ENCODE measurements around the gene SLC25A17.

Gene SLC25A17

GRCh38 chr22:40799008-40799407, 20.1 kb downstream of the SLC25A17 start:
- Histone ChIP-seq H3K9me3 (ENCODE audit: severe bottlenecking) (no peaks in the 10 kb centered on the region), H3K27me3 (ENCODE audit: insufficient read depth, poor library complexity, severe bottlenecking) (no peaks in the 10 kb centered on the region), H3K36me3 (ENCODE audit: low read depth) (peaks cover 12% of the 10 kb centered on the region), H3K27ac (ENCODE audit: poor library complexity, severe bottlenecking) (no peak overlapping the region), H3K4me1 (ENCODE audit: insufficient read depth, poor library complexity, severe bottlenecking) (peaks cover 2% of the 10 kb centered on the region), H3K4me3 (ENCODE audit: severe bottlenecking) (no peak overlapping the region)
- no peak for DNase-seq (ENCODE audit: low spot score)
- no peak for ATAC-seq (ENCODE audit: low read depth)
- no peak for TF ChIP-seq CTCF (IDR thresholded peaks at IDR 0.05; ENCODE audit: poor library complexity, severe bottlenecking)

GRCh38 chr22:40797427-40797826, 21.7 kb downstream of the SLC25A17 start:
- Histone ChIP-seq H3K36me3 (ENCODE audit: low read depth) (peaks cover 25% of the 10 kb centered on the region), H3K4me3 (ENCODE audit: severe bottlenecking) (no peak overlapping the region), H3K27me3 (ENCODE audit: insufficient read depth, poor library complexity, severe bottlenecking) (no peaks in the 10 kb centered on the region), H3K27ac (ENCODE audit: poor library complexity, severe bottlenecking) (no peak overlapping the region), H3K9me3 (ENCODE audit: severe bottlenecking) (no peaks in the 10 kb centered on the region), H3K4me1 (ENCODE audit: insufficient read depth, poor library complexity, severe bottlenecking) (peaks cover 2% of the 10 kb centered on the region)
- TF ChIP-seq CTCF (IDR thresholded peaks at IDR 0.05; ENCODE audit: poor library complexity, severe bottlenecking): no peak
- ATAC-seq (ENCODE audit: low read depth): no peak
- DNase-seq (ENCODE audit: low spot score): no peak

- Histone ChIP-seq H3K27me3 (ENCODE audit: insufficient read depth, poor library complexity, severe bottlenecking) (no peaks in the 10 kb centered on the region), H3K4me3 (ENCODE audit: severe bottlenecking) (no peak overlapping the region), H3K9me3 (ENCODE audit: severe bottlenecking) (no peaks in the 10 kb centered on the region), H3K27ac (ENCODE audit: poor library complexity, severe bottlenecking) (no peak overlapping the region), H3K4me1 (ENCODE audit: insufficient read depth, poor library complexity, severe bottlenecking) (no peaks in the 10 kb centered on the region), H3K36me3 (ENCODE audit: low read depth) (peaks cover 48% of the 10 kb centered on the region)
- ATAC-seq (ENCODE audit: low read depth) (no peak), DNase-seq (ENCODE audit: low spot score) (no peak)
- TF ChIP-seq CTCF (IDR thresholded peaks at IDR 0.05; ENCODE audit: poor library complexity, severe bottlenecking): no peak
Measured at GRCh38 chr22:40792451-40792850, 26.7 kb downstream of the SLC25A17 start.

GRCh38 chr22:40791241-40791640, 27.9 kb downstream of the SLC25A17 start:
- Histone ChIP-seq H3K4me3 (ENCODE audit: severe bottlenecking) (no peak overlapping the region), H3K4me1 (ENCODE audit: insufficient read depth, poor library complexity, severe bottlenecking) (no peaks in the 10 kb centered on the region), H3K9me3 (ENCODE audit: severe bottlenecking) (no peaks in the 10 kb centered on the region), H3K36me3 (ENCODE audit: low read depth) (peaks cover 48% of the 10 kb centered on the region), H3K27ac (ENCODE audit: poor library complexity, severe bottlenecking) (no peak overlapping the region), H3K27me3 (ENCODE audit: insufficient read depth, poor library complexity, severe bottlenecking) (no peaks in the 10 kb centered on the region)
- DNase-seq (ENCODE audit: low spot score) (no peak), ATAC-seq (ENCODE audit: low read depth) (no peak)
- no peak for TF ChIP-seq CTCF (IDR thresholded peaks at IDR 0.05; ENCODE audit: poor library complexity, severe bottlenecking)

GRCh38 chr22:40789131-40789530, 30.0 kb downstream of the SLC25A17 start:
- Histone ChIP-seq H3K27me3 (ENCODE audit: insufficient read depth, poor library complexity, severe bottlenecking) (no peaks in the 10 kb centered on the region), H3K4me1 (ENCODE audit: insufficient read depth, poor library complexity, severe bottlenecking) (no peaks in the 10 kb centered on the region), H3K27ac (ENCODE audit: poor library complexity, severe bottlenecking) (no peak overlapping the region), H3K36me3 (ENCODE audit: low read depth) (peaks cover 40% of the 10 kb centered on the region), H3K9me3 (ENCODE audit: severe bottlenecking) (no peaks in the 10 kb centered on the region), H3K4me3 (ENCODE audit: severe bottlenecking) (no peak overlapping the region)
- TF ChIP-seq CTCF (IDR thresholded peaks at IDR 0.05; ENCODE audit: poor library complexity, severe bottlenecking): no peak
- ATAC-seq (ENCODE audit: low read depth): no peak
- DNase-seq (ENCODE audit: low spot score): no peak

Measured in RWPE2 (cell line).